Gastrocnemius medialis (tissue), 4 donors: ENCODE results near the gene PANK2. TPM values are rescaled to one million over a fixed set of nuclear protein-coding genes. Genes with fewer than 3 reads are reported as not detected.

Experiments used
- ATAC-seq, 2 donors: fragments of 150-250 bp; one replicate each; pipeline ENCODE4 v1.9.1; 2016
- DNase-seq, 2 donors: peaks; one replicate each; pipeline ENCODE4 v3.0.0-alpha.2; 2019
- H3K27ac ChIP-seq, 4 donors: fragments of 200-600 bp; sonication (generic); 1 replicate in 1 of 4; 2 replicates in 3 of 4; pipeline ENCODE4 v1.5.1; 2016 to 2018; ENCODE audit warnings: mild to moderate bottlenecking in 2 of 4, moderate library complexity in 1 of 4
- H3K27me3 ChIP-seq, 3 donors: fragments of 200-600 bp; sonication (generic) in 2 of 3; 1 replicate in 1 of 3; 2 replicates in 2 of 3; pipeline versions ENCODE4 v1.5.1 to v1.6.0; 2016 to 2019; ENCODE audit warnings: mild to moderate bottlenecking in 1 of 3, moderate library complexity in 1 of 3
- H3K36me3 ChIP-seq, 2 donors: fragments of 200-600 bp; sonication (generic) in 1 of 2; one replicate each; pipeline ENCODE4 v1.5.1; 2017 to 2018
- H3K4me1 ChIP-seq, 2 donors: fragments of 200-600 bp; sonication (generic) in 1 of 2; one replicate each; pipeline ENCODE4 v1.5.1; 2016 to 2017; ENCODE audit warnings: mild to moderate bottlenecking in 2 of 2
- H3K4me3 ChIP-seq, 4 donors: fragments of 200-600 bp; sonication (generic) in 3 of 4; 1 replicate in 1 of 4; 2 replicates in 3 of 4; pipeline ENCODE4 v1.5.1; 2016 to 2019; ENCODE audit warnings: mild to moderate bottlenecking in 2 of 4
- H3K9me3 ChIP-seq, 3 donors: fragments of 200-600 bp; sonication (generic) in 2 of 3; 1 replicate in 1 of 3; 2 replicates in 2 of 3; pipeline ENCODE4 v1.5.1; 2016 to 2019
- CTCF ChIP-seq, 5 experiments: fragments of 450-650 bp in 3 of 5; fragments of 200-600 bp in 2 of 5; sonication (generic) in 2 of 5; IDR thresholded peaks in 4 of 5; conservative IDR thresholded peaks in 1 of 5; 1 replicate in 4 of 5; 2 replicates in 1 of 5; pipeline ENCODE4 v1.5.1; 2016 to 2019; ENCODE audit warnings: antibody characterized with exemption in 5 of 5, mild to moderate bottlenecking in 3 of 5, moderate library complexity in 3 of 5
- POLR2A ChIP-seq, 2 donors: fragments of 450-650 bp; IDR thresholded peaks; one replicate each; pipeline ENCODE4 v1.6.1; 2017; ENCODE audit warnings: antibody characterized with exemption in 2 of 2, mild to moderate bottlenecking in 2 of 2, moderate library complexity in 2 of 2
- in situ Hi-C, 4 donors: fragments of 200-750 bp; cut with MboI; loops; one replicate each; pipeline versions ENCODE4 v1.15.0 to v1.8.0; 2017; ENCODE audit warnings: low sequenced_read_pairs in 4 of 4
- intact Hi-C: fragments of 100-400 bp; cut with DNase I; formaldehyde crosslinking; loops from one replicate; pipeline ENCODE4 v1.15.1; 2023; ENCODE audit warnings: low total_unique reads
- total RNA-seq, 4 donors: library from RNA; depleted of rRNA; stranded (reverse); fragments of >200 nt; gene quantifications; one replicate each; pipeline versions ENCODE4 v1.1.0 to v1.2.3, GENCODE V29; 2016

PANK2 gene
- total RNA-seq, 4 donors from 2014 or later = 18.2 to 25.8 (median 23.5) TPM

- no peaks in the 10 kb centered on the region for H3K9me3 ChIP-seq
- no peaks in the 10 kb centered on the region for H3K27me3 ChIP-seq
- in situ Hi-C loops = loop anchor here (10.0 to 25.0 kb wide), 2 partner anchors 195 to 198 kb away; no protein-coding TSS in a partner anchor
- peaks cover 43 to 48% of the 10 kb centered on the region in 2 donors for H3K4me1 ChIP-seq
- intact Hi-C loops = loop anchor here (1.0 to 5.0 kb wide), 5 partner anchors 42 to 196 kb away; partner anchors contain the start of genes AP5S1 and RNF24
- ATAC-seq = peak; percentile 9 to 11
- TF ChIP-seq CTCF (IDR thresholded peaks at IDR 0.05 in 4 of 5, conservative IDR thresholded peaks at IDR 0.05 in 1 of 5) (peak in 1 of 5 experiments; percentile 4), POLR2A (IDR thresholded peaks at IDR 0.05) (peak in 1 of 2 donors; percentile 22)
- peak overlapping the region; percentile 87 to 95 (median 91) for H3K27ac ChIP-seq
- H3K4me3 ChIP-seq = peak overlapping the region; percentile 69 to 99 (median 92)
- no peaks in the 10 kb centered on the region for H3K36me3 ChIP-seq
- peak in 1 of 2 donors; percentile 32 for DNase-seq
Measured at GRCh38 chr20:3889489-3890397, 556 bp downstream of the PANK2 start.

GRCh38 chr20:3890398-3890751 lies 1.2 kb downstream of the PANK2 start:
- Histone ChIP-seq H3K9me3 (no peaks in the 10 kb centered on the region), H3K4me3 (peak overlapping the region; percentile 69 to 99 (median 92)), H3K4me1 (peaks cover 44 to 48% of the 10 kb centered on the region in 2 donors), H3K36me3 (no peaks in the 10 kb centered on the region), H3K27me3 (no peaks in the 10 kb centered on the region), H3K27ac (peak overlapping the region; percentile 87 to 95 (median 91))
- TF ChIP-seq CTCF (IDR thresholded peaks at IDR 0.05 in 4 of 5, conservative IDR thresholded peaks at IDR 0.05 in 1 of 5) = no peak
- TF ChIP-seq POLR2A (IDR thresholded peaks at IDR 0.05) = no peak
- intact Hi-C loops (no loop called here), in situ Hi-C loops (loop anchor here in 1 of 4 donors (25.0 kb wide), 1 partner anchor 197 kb away; no protein-coding TSS in a partner anchor)
- ATAC-seq (no peak), DNase-seq (no peak)

GRCh38 chr20:3890999-3891929 lies 2.1 kb downstream of the PANK2 start:
- no peak for TF ChIP-seq POLR2A (IDR thresholded peaks at IDR 0.05)
- no peak for TF ChIP-seq CTCF (IDR thresholded peaks at IDR 0.05 in 4 of 5, conservative IDR thresholded peaks at IDR 0.05 in 1 of 5)
- in situ Hi-C loops = loop anchor here in 1 of 4 donors (25.0 kb wide), 1 partner anchor 196 kb away; no protein-coding TSS in a partner anchor
- Histone ChIP-seq H3K36me3 (no peaks in the 10 kb centered on the region), H3K27me3 (no peaks in the 10 kb centered on the region), H3K4me1 (peaks cover 49 to 52% of the 10 kb centered on the region in 2 donors), H3K27ac (peak overlapping the region; percentile 87 to 95 (median 91)), H3K4me3 (peak overlapping the region; percentile 69 to 99 (median 92)), H3K9me3 (no peaks in the 10 kb centered on the region)
- ATAC-seq = no peak
- DNase-seq = no peak
- intact Hi-C loops = no loop called here

GRCh38 chr20:3894796-3895195 lies 5.6 kb downstream of the PANK2 start:
- Histone ChIP-seq H3K27ac (peak overlapping the region in 1 of 4 donors; percentile 62), H3K4me1 (peaks cover 52 to 56% of the 10 kb centered on the region in 2 donors), H3K27me3 (no peaks in the 10 kb centered on the region), H3K9me3 (no peaks in the 10 kb centered on the region), H3K4me3 (no peak overlapping the region), H3K36me3 (no peaks in the 10 kb centered on the region)
- in situ Hi-C loops = loop anchor here in 1 of 4 donors (25.0 kb wide), 1 partner anchor 193 kb away; no protein-coding TSS in a partner anchor
- intact Hi-C loops = no loop called here
- DNase-seq = no peak
- no peak for TF ChIP-seq POLR2A (IDR thresholded peaks at IDR 0.05)
- TF ChIP-seq CTCF (IDR thresholded peaks at IDR 0.05 in 4 of 5, conservative IDR thresholded peaks at IDR 0.05 in 1 of 5) = no peak
- no peak for ATAC-seq
